Liver (tissue), 9 donors: Measurements from ENCODE around the gene TBX1. TPM values are rescaled to one million over a fixed set of nuclear protein-coding genes. Genes with fewer than 3 reads are reported as not detected.

Experiments used
- DNase-seq: peaks from one replicate; pipeline ENCODE4 v3.0.0-alpha.2; 2017; ENCODE audit warnings: low spot score
- H3K27ac ChIP-seq, 2 donors: one replicate each; pipeline ENCODE4 v1.7.0; 2013; ENCODE audit warnings: inconsistent platforms in 2 of 2, low read length in 2 of 2, control low read depth in 1 of 2, low read depth in 1 of 2, mild to moderate bottlenecking in 1 of 2
- H3K27me3 ChIP-seq, 4 donors: one replicate each; pipeline versions ENCODE4 v1.6.1 to v1.7.0; 2013; ENCODE audit warnings: low read length in 3 of 4, inconsistent platforms in 1 of 4, mild to moderate bottlenecking in 1 of 4, moderate library complexity in 1 of 4; ENCODE audit not compliant: control insufficient read depth in 4 of 4, insufficient read depth in 4 of 4
- H3K36me3 ChIP-seq, 4 donors: one replicate each; pipeline versions ENCODE4 v1.6.1 to v1.7.0; 2013; ENCODE audit warnings: low read length in 3 of 4, mild to moderate bottlenecking in 3 of 4, low read depth in 1 of 4, moderate library complexity in 1 of 4; ENCODE audit not compliant: control insufficient read depth in 4 of 4, insufficient read depth in 3 of 4
- H3K4me1 ChIP-seq, 4 donors: one replicate each; pipeline versions ENCODE4 v1.6.1 to v1.7.0; 2013; ENCODE audit warnings: low read length in 3 of 4, mild to moderate bottlenecking in 3 of 4, moderate library complexity in 1 of 4; ENCODE audit not compliant: control insufficient read depth in 4 of 4, insufficient read depth in 4 of 4
- H3K4me3 ChIP-seq, 3 donors: one replicate each; pipeline versions ENCODE4 v1.6.1 to v1.7.0; 2013; ENCODE audit warnings: low read length in 3 of 3, control low read depth in 1 of 3, low read depth in 1 of 3, mild to moderate bottlenecking in 1 of 3
- H3K9ac ChIP-seq, 2 donors: one replicate each; pipeline ENCODE4 v1.7.0; 2013; ENCODE audit warnings: low read length in 2 of 2, mild to moderate bottlenecking in 2 of 2, moderate library complexity in 2 of 2, control low read depth in 1 of 2, low read depth in 1 of 2
- H3K9me3 ChIP-seq, 4 donors: one replicate each; pipeline versions ENCODE4 v1.6.1 to v1.7.0; 2013; ENCODE audit warnings: low read length in 3 of 4; ENCODE audit not compliant: control insufficient read depth in 4 of 4
- EGR1 ChIP-seq, 2 donors: IDR thresholded peaks; 2 replicates each; pipeline ENCODE4 v1.6.1; 2016 to 2018; ENCODE audit warnings: antibody characterized with exemption in 2 of 2, low read depth in 2 of 2
- FOXA1 ChIP-seq: IDR thresholded peaks from 2 replicates; pipeline ENCODE4 v1.6.1; 2016; ENCODE audit warnings: antibody characterized with exemption
- FOXA2 ChIP-seq: IDR thresholded peaks from 2 replicates; pipeline ENCODE4 v1.6.1; 2016; ENCODE audit warnings: antibody characterized with exemption
- GABPA ChIP-seq, 2 donors: IDR thresholded peaks in 1 of 2; conservative IDR thresholded peaks in 1 of 2; 2 replicates each; pipeline ENCODE4 v1.6.1; 2016; ENCODE audit warnings: antibody characterized with exemption in 2 of 2, mild to moderate bottlenecking in 1 of 2, moderate library complexity in 1 of 2
- HNF4A ChIP-seq, 2 donors: conservative IDR thresholded peaks; 2 replicates each; pipeline ENCODE4 v1.6.1; 2016; ENCODE audit warnings: antibody characterized with exemption in 2 of 2, mild to moderate bottlenecking in 2 of 2
- HNF4G ChIP-seq: IDR thresholded peaks from 2 replicates; pipeline ENCODE4 v1.6.1; 2016; ENCODE audit warnings: antibody characterized with exemption
- JUND ChIP-seq, 2 donors: IDR thresholded peaks; 2 replicates each; pipeline ENCODE4 v1.6.1; 2016; ENCODE audit warnings: antibody characterized with exemption in 2 of 2
- NR2F2 ChIP-seq: IDR thresholded peaks from 2 replicates; pipeline ENCODE4 v1.6.1; 2016; ENCODE audit warnings: antibody characterized with exemption
- RAD21 ChIP-seq, 2 donors: IDR thresholded peaks; 2 replicates each; pipeline ENCODE4 v1.6.1; 2016; ENCODE audit warnings: antibody characterized with exemption in 2 of 2, mild to moderate bottlenecking in 2 of 2
- RXRA ChIP-seq, 2 donors: IDR thresholded peaks; 2 replicates each; pipeline ENCODE4 v1.6.1; 2017 to 2018; ENCODE audit warnings: antibody characterized with exemption in 2 of 2, mild to moderate bottlenecking in 1 of 2
- SP1 ChIP-seq: IDR thresholded peaks from 2 replicates; pipeline ENCODE4 v1.6.1; 2018; ENCODE audit warnings: antibody characterized with exemption, mild to moderate bottlenecking
- TAF1 ChIP-seq: conservative IDR thresholded peaks from 2 replicates; pipeline ENCODE4 v1.6.1; 2016; ENCODE audit warnings: antibody characterized with exemption, mild to moderate bottlenecking
- YY1 ChIP-seq: IDR thresholded peaks from 2 replicates; pipeline ENCODE4 v1.6.1; 2016; ENCODE audit warnings: antibody characterized with exemption, mild to moderate bottlenecking
- WGBS: extraction: QIAGEN DNeasy Blood & Tissue Kit; methylation state at CpG from one replicate; pipeline ENCODE4 v1.1.7; 2013; 5-methylcytosine and 5-hydroxymethylcytosine counted together
- polyA plus RNA-seq, 2 donors: library from polyadenylated mRNA; stranded (reverse) in 1 of 2; unstranded in 1 of 2; fragments of 200-250 nt in 1 of 2; fragments of >200 nt in 1 of 2; fragmentation: Nextera tagmentation in 1 of 2; extraction: Ambion mirVana in 1 of 2; gene quantifications; one replicate each; pipeline versions ENCODE4 v1.2.1 to v1.2.3, GENCODE V29; 2013 to 2015
- total RNA-seq, 2 donors: library from RNA; depleted of rRNA; stranded (reverse); fragments of >200 nt; gene quantifications; one replicate each; pipeline ENCODE4 v1.2.3, GENCODE V29; 2014
- TF ChIP-seq, protein P1 (sequence below): IDR thresholded peaks from 2 replicates; pipeline ENCODE4 v1.6.1; 2016; ENCODE audit warnings: antibody characterized with exemption
- TF ChIP-seq, protein P2 (sequence below): fragments of 150-350 bp; IDR thresholded peaks from 2 replicates; pipeline ENCODE4 v1.5.1; 2017; ENCODE audit warnings: improper control_type of control experiment, low read depth, low read length; ENCODE audit not compliant: missing input control
- TF ChIP-seq, protein P3 (sequence below): IDR thresholded peaks from 2 replicates; pipeline ENCODE4 v1.6.1; 2016; ENCODE audit warnings: antibody characterized with exemption
- TF ChIP-seq, protein P4 (sequence below): IDR thresholded peaks from 2 replicates; pipeline ENCODE4 v1.6.1; 2016; ENCODE audit warnings: antibody characterized with exemption, mild to moderate bottlenecking
- donor health status: healthy.
- donor health status: healthy.
- donor health status: healthy.
- donor health status: healthy.
- donor health status: healthy.

TBX1 gene
- total and polyA plus RNA-seq, 4 donors: 0.17 to 0.18 TPM; not detected in 2

- Histone ChIP-seq H3K27me3 (no peaks in the 10 kb centered on the region), H3K4me1 (peaks cover 0 to 6% (median 1%) of the 10 kb centered on the region in 4 donors), H3K27ac (no peak overlapping the region), H3K9ac (no peak overlapping the region), H3K9me3 (no peaks in the 10 kb centered on the region), H3K36me3 (no peaks in the 10 kb centered on the region), H3K4me3 (no peak overlapping the region)
- no peak for DNase-seq
- 95% methylated on average over 11 of the region's 11 CpGs for WGBS
- TF ChIP-seq YY1 (no peak), TAF1 (no peak), JUND (IDR thresholded peaks at IDR 0.05) (no peak), RXRA (IDR thresholded peaks at IDR 0.05) (no peak), HNF4G (no peak), FOXA1 (no peak), HNF4A (conservative IDR thresholded peaks at IDR 0.05) (no peak), SP1 (no peak)
- TF ChIP-seq, protein P1, sequence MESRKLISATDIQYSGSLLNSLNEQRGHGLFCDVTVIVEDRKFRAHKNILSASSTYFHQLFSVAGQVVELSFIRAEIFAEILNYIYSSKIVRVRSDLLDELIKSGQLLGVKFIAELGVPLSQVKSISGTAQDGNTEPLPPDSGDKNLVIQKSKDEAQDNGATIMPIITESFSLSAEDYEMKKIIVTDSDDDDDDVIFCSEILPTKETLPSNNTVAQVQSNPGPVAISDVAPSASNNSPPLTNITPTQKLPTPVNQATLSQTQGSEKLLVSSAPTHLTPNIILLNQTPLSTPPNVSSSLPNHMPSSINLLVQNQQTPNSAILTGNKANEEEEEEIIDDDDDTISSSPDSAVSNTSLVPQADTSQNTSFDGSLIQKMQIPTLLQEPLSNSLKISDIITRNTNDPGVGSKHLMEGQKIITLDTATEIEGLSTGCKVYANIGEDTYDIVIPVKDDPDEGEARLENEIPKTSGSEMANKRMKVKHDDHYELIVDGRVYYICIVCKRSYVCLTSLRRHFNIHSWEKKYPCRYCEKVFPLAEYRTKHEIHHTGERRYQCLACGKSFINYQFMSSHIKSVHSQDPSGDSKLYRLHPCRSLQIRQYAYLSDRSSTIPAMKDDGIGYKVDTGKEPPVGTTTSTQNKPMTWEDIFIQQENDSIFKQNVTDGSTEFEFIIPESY: no peak
- TF ChIP-seq, protein P2, sequence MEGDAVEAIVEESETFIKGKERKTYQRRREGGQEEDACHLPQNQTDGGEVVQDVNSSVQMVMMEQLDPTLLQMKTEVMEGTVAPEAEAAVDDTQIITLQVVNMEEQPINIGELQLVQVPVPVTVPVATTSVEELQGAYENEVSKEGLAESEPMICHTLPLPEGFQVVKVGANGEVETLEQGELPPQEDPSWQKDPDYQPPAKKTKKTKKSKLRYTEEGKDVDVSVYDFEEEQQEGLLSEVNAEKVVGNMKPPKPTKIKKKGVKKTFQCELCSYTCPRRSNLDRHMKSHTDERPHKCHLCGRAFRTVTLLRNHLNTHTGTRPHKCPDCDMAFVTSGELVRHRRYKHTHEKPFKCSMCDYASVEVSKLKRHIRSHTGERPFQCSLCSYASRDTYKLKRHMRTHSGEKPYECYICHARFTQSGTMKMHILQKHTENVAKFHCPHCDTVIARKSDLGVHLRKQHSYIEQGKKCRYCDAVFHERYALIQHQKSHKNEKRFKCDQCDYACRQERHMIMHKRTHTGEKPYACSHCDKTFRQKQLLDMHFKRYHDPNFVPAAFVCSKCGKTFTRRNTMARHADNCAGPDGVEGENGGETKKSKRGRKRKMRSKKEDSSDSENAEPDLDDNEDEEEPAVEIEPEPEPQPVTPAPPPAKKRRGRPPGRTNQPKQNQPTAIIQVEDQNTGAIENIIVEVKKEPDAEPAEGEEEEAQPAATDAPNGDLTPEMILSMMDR: no peak
- TF ChIP-seq, protein P3, sequence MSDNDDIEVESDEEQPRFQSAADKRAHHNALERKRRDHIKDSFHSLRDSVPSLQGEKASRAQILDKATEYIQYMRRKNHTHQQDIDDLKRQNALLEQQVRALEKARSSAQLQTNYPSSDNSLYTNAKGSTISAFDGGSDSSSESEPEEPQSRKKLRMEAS: no peak
Observed at GRCh38 chr22:19812910-19813309, 52.3 kb downstream of the TBX1 start.

DNA sequence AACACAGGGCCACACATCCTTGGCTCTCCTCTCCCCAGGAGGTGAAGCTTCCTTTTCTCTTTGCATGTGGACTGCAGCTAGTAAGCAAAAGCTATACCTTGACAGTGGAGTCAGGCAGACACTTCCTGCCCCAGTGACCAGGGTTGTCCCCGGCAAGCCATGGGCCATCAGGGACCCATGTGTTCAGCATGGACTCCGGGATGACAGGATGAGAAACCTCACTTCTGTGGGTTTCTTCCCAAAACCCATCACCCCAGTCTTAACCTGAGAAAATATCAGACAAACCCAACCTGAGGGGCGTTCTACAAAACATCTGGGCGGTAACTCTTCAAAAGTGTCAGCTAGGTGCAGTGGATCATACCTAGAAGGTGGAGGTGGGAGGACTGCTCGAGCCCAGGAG is 53.9 kb downstream of the TBX1 start:
- H3K4me1 ChIP-seq: peaks cover 0 to 1% (median 0%) of the 10 kb centered on the region in 4 donors
- H3K36me3 ChIP-seq: no peaks in the 10 kb centered on the region
- H3K9ac ChIP-seq: no peak overlapping the region
- no peak for DNase-seq
- no peak overlapping the region for H3K27ac ChIP-seq
- 95% methylated on average over 5 of the region's 5 CpGs for WGBS
- no peak for TF ChIP-seq RAD21 (IDR thresholded peaks at IDR 0.05)
- no peak for TF ChIP-seq SP1
- TF ChIP-seq YY1: no peak
- no peak for TF ChIP-seq TAF1
- TF ChIP-seq EGR1 (IDR thresholded peaks at IDR 0.05; ENCODE audit: low read depth in 2 of 2): no peak
- TF ChIP-seq NR2F2: no peak
- TF ChIP-seq, protein P2: no peak
- TF ChIP-seq FOXA1: no peak
- no peak for TF ChIP-seq JUND (IDR thresholded peaks at IDR 0.05)
- no peak for TF ChIP-seq RXRA (IDR thresholded peaks at IDR 0.05)
- TF ChIP-seq, protein P3: no peak
- TF ChIP-seq, protein P4, sequence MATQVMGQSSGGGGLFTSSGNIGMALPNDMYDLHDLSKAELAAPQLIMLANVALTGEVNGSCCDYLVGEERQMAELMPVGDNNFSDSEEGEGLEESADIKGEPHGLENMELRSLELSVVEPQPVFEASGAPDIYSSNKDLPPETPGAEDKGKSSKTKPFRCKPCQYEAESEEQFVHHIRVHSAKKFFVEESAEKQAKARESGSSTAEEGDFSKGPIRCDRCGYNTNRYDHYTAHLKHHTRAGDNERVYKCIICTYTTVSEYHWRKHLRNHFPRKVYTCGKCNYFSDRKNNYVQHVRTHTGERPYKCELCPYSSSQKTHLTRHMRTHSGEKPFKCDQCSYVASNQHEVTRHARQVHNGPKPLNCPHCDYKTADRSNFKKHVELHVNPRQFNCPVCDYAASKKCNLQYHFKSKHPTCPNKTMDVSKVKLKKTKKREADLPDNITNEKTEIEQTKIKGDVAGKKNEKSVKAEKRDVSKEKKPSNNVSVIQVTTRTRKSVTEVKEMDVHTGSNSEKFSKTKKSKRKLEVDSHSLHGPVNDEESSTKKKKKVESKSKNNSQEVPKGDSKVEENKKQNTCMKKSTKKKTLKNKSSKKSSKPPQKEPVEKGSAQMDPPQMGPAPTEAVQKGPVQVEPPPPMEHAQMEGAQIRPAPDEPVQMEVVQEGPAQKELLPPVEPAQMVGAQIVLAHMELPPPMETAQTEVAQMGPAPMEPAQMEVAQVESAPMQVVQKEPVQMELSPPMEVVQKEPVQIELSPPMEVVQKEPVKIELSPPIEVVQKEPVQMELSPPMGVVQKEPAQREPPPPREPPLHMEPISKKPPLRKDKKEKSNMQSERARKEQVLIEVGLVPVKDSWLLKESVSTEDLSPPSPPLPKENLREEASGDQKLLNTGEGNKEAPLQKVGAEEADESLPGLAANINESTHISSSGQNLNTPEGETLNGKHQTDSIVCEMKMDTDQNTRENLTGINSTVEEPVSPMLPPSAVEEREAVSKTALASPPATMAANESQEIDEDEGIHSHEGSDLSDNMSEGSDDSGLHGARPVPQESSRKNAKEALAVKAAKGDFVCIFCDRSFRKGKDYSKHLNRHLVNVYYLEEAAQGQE: no peak
- no peak for TF ChIP-seq HNF4A (conservative IDR thresholded peaks at IDR 0.05)
- TF ChIP-seq GABPA (IDR thresholded peaks at IDR 0.05 in 1 of 2, conservative IDR thresholded peaks at IDR 0.05 in 1 of 2): no peak
- TF ChIP-seq, protein P1: no peak
- no peak for TF ChIP-seq HNF4G
- no peak for TF ChIP-seq FOXA2
- no peaks in the 10 kb centered on the region for H3K9me3 ChIP-seq
- no peaks in the 10 kb centered on the region for H3K27me3 ChIP-seq
- no peak overlapping the region for H3K4me3 ChIP-seq
